Right cardiac atrium (tissue), 5 donors: Measurements from ENCODE around the gene CHMP4A. TPM values are rescaled to one million over a fixed set of nuclear protein-coding genes. Genes with fewer than 3 reads are reported as not detected.

Source experiments
- ATAC-seq, 2 donors: fragments of 200-7000 bp; cut with Tn5 transposase; one replicate each; pipeline versions ENCODE4 v1.8.0 to v1.9.1; 2020; ENCODE audit warnings: moderate library complexity in 2 of 2, mild to moderate bottlenecking in 1 of 2
- DNase-seq, 3 donors: peaks; one replicate each; pipeline ENCODE4 v3.0.0-alpha.2; 2020
- H3K27ac ChIP-seq: one replicate; pipeline ENCODE4 v1.5.1; 2013; ENCODE audit warnings: mild to moderate bottlenecking, low read length, control low read depth, moderate library complexity
- H3K27me3 ChIP-seq: one replicate; pipeline ENCODE4 v1.6.1; 2013; ENCODE audit not compliant: control insufficient read depth, insufficient read depth
- H3K4me1 ChIP-seq: one replicate; pipeline ENCODE4 v1.6.1; 2013; ENCODE audit warnings: low read length; ENCODE audit not compliant: control insufficient read depth, insufficient read depth
- H3K4me3 ChIP-seq: one replicate; pipeline ENCODE4 v1.5.1; 2013; ENCODE audit warnings: low read length, control low read depth
- H3K9me3 ChIP-seq: one replicate; pipeline ENCODE4 v1.6.1; 2013; ENCODE audit warnings: low read length; ENCODE audit not compliant: control insufficient read depth
- WGBS: extraction: QIAGEN DNeasy Blood & Tissue Kit; methylation state at CpG from one replicate; pipeline ENCODE4 v1.1.7; 2013; 5-methylcytosine and 5-hydroxymethylcytosine counted together
- intact Hi-C, 4 donors: fragments of 100-400 bp; cut with DNase I; formaldehyde crosslinking; loops; one replicate each; pipeline versions ENCODE4 v1.11.0 to v1.14.0; 2022 to 2023
- polyA plus RNA-seq: library from polyadenylated mRNA; stranded (reverse); fragments of 200-250 nt; gene quantifications from one replicate; pipeline ENCODE4 v1.2.3, GENCODE V29; 2013
- total RNA-seq, 4 donors: library from RNA; stranded (reverse); fragmentation: NEBNext Ultra II Directional; extraction: Animal tissue kit (Norgen Biotek cat#: 25700); gene quantifications; one replicate each; pipeline ENCODE4 v1.2.1, GENCODE V29; 2021
- donor health status: healthy with polysubstance abuse.
- donor health status: DM: no; HTN: yes; CAD: no.
- donor health status: DM: no; HTN: no; CAD: no.
- donor health status: DM: no; HTN: yes; CAD: no; lungs with severe emphysema.
- donor health status: DM: yes; HTN: yes; CAD: no.

The CHMP4A gene
- total and polyA plus RNA-seq, 5 donors, result 35.2 to 56.3 (median 42.2) TPM

DNA sequence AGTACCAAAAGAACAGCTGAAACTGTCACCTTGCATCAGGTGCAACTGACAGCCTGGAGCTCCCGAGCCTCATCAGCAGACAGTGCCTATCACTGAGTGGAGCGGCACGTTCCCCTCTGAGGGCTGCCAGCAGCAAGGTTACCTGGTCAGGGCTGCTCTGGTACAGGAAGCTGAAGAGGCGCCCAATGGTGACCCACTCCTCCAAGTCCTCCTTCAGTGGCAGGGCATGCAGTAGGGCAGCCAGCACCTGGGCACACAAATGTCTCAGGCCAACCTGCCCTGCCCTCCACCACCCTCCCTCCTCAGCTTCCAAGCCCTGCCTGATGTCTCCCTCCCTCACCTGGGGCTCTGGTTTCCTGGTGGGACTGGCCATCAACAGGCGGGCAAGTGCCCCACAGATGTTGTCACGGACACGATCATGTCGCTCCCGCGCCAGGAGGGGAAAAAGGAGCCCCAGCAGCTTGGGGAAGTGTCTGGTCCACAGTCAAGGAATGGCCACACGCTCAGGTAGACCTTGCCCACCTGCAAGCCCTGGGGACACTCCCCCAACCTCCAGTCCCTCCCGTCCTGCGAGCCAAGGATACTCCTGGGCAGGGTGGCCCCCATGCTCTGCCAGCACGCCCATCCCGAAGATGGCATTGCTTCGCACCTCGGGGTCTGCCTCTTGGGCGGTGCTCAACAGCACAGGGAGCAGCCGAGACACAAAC is 31.8 kb downstream of the CHMP4A start:
- H3K4me1 ChIP-seq, result no peaks in the 10 kb centered on the region
- H3K4me3 ChIP-seq, result no peak overlapping the region
- no peak overlapping the region for H3K27ac ChIP-seq
- WGBS, result 88% methylated on average over 19 of the region's 19 CpGs
- ATAC-seq, result no peak
- peak in 2 of 3 donors; percentile 49 to 50 for DNase-seq
- no peaks in the 10 kb centered on the region for H3K9me3 ChIP-seq
- H3K27me3 ChIP-seq, result no peaks in the 10 kb centered on the region
- intact Hi-C loops, result no loop called here

DNA sequence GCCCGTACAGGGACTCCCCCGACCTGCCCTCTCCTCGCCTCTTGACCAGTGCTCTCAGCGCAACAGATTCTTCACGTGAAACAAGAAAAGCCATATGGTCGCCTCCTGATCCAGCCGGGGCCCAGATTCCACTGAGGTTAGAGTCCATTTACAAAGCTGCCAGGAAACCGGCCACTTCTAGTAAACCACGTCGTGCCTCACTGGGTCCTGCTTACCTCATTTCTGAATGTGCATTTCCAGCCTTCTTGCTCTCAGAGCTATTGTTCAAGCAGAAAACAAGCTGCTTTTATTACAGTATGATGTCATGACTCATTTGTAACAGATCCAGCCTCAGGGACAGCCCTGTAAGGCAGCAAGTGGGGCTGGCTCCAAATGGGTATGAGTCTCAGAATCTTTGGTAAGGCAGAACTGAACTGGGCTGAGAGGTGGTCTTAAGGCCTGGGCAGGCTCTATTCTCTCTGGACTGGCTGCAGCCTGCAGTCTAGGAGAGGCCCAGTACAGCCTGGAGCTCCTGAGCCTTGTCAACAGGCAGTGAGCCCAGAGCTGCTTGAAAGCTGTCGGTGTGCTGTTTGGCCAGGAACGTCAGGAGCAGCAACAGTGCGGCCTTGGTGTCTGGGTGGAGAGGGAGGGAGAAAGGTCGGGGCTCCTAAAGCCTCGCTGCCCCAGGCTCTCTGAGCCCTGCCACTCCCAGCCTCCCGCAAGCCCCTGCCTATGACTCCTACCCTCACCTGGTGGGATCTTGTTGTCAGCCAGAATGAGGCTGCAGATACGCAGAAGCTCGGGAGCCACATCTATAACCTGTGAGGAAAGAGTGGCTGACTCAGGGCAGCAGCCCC is 33.1 kb downstream of the CHMP4A start:
- peak overlapping the region; percentile 43 for H3K27ac ChIP-seq
- intact Hi-C loops, result no loop called here
- peak in 1 of 2 donors; percentile 15 for ATAC-seq
- H3K4me1 ChIP-seq, result no peaks in the 10 kb centered on the region
- DNase-seq, result peak in 1 of 3 donors; percentile 37
- H3K4me3 ChIP-seq, result no peak overlapping the region
- H3K9me3 ChIP-seq, result no peaks in the 10 kb centered on the region
- no peaks in the 10 kb centered on the region for H3K27me3 ChIP-seq
- whole genome bisulfite sequencing, result 76% methylated on average over 18 of the region's 18 CpGs

DNA sequence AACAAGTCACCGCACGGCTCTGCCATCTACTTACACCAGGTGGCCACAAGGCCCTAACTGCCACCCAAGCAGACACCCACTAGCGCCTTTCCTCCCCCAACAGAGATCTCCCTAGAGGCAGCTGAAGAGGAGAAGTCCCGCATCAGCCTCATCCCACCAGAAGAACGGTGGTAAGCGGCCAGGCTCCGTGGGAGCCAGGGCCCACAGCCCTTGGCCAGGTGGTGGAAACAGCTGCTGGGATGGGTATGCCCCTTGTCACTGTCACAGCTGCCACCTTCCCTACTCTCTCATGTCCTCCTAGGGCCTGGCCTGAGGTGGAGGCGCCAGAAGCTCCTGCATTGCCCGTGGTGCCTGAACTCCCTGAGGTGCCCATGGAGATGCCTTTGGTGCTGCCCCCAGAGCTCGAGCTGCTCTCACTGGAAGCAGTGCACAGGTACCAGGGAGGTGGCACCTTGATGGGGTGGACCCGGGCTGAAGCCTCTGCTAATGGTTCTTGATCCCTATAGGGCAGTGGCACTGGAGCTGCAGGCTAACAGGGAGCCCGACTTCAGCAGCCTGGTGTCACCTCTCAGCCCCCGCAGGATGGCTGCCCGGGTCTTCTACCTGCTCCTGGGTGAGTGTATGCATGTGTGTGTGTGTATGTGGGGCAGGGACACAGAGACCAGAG is 33.9 kb downstream of the CHMP4A start:
- intact Hi-C loops, result no loop called here
- Histone ChIP-seq H3K4me3 (no peak overlapping the region), H3K4me1 (no peaks in the 10 kb centered on the region), H3K27ac (peak overlapping the region; percentile 43), H3K9me3 (no peaks in the 10 kb centered on the region), H3K27me3 (no peaks in the 10 kb centered on the region)
- WGBS, result 90% methylated on average over 14 of the region's 14 CpGs
- peak in 2 of 3 donors; percentile 33 to 48 for DNase-seq
- peak in 1 of 2 donors; percentile 1 for ATAC-seq

DNA sequence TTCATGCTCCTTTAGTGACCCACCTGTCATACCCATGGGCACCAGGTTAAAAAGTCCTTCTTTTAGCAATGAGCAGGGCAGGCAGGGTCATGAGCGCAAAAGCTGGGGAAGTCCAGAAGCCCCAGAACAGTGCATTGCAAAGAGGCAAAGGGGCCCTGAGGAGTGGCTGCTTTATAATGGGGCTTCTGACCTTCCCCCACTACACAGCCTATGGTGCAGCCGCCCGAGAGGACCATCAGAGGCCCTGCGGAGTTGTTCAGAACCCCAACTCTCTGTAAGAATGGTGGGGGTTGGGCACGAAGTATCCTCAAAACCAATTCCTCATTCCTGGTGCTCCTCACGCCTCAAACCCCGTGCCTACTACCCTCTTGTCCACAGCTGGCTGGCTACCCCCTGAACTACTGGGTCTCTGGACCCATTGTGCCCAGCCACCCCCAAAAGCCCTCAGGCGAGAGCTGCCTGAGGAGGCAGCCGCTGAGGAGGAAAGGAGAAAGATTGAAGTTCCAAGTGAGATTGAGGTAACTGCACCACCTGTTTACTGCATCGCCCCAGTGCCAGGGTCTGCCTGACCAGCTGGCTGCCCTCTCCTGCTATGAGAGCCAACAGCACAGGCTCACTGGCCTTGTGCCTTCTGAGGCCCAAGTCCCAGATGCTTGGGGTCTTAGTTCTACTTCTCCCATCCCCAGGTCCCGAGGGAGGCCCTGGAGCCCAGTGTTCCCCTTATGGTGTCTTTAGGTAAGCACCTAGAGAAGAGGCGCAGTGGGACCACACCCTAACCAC is 34.7 kb downstream of the CHMP4A start:
- no peaks in the 10 kb centered on the region for H3K27me3 ChIP-seq
- intact Hi-C loops, result no loop called here
- no peak overlapping the region for H3K4me3 ChIP-seq
- no peaks in the 10 kb centered on the region for H3K4me1 ChIP-seq
- no peaks in the 10 kb centered on the region for H3K9me3 ChIP-seq
- peak in 2 of 3 donors; percentile 36 for DNase-seq
- 93% methylated on average over 12 of the region's 12 CpGs for WGBS
- no peak overlapping the region for H3K27ac ChIP-seq
- no peak for ATAC-seq

DNA sequence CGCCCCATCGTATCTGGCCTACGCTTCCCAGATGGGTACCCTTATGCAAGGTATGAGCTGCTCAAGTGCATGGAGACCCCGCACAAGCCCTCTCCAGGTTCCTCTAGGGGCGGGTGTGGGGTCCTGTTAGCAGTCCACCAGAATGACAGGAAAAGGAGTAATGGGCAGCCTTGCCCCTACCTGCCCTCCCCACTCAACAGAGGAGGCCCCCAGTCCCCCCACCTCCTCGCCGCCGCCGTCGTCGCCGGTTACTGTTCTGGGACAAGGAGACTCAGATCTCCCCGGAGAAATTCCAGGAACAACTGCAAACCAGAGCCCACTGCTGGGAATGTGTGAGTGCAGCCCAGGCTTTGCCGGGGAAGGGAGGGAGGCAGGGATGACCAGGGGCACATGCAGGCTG is 35.4 kb downstream of the CHMP4A start:
- intact Hi-C loops, result no loop called here

DNA sequence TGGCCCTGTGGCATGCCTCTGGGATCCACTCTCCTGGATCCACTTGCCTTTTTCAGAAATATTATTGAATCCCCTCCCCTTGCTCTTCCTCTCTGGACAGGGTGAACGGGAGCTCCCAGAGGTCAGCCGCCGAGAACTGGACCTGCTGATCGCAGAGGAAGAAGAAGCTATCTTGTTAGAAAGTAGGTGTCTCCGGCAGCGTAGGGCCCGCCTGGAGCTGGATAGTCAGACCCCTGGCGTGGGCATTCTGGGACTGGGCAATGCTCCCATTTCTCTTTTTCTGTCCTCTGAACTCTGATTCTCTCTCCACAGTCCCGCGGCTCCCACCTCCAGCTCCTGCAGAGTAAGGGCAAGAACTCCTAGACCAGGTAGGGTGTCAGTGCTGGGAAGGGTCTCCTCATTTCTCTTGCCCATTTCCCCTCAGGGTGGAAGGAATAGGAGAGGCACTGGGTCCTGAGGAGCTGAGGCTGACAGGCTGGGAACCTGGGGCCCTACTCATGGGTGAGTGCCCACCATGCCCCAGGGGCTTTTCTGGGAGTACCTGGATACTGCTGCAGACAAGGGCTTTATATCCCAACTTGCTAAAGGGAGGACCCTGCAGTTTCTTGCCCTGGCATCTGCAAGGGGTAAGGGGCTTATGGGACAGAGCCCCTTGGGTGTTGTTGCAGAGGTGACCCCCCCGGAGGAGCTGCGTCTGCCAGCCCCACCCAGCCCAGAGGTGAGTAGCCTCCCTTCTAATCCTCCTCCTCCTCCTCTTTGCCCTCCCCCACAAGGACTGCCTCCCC is 36.1 kb downstream of the CHMP4A start:
- WGBS, result 91% methylated on average over 12 of the region's 12 CpGs

More for the DNA sequence above, 35.4 kb downstream of the CHMP4A start:
- no peaks in the 10 kb centered on the region for H3K9me3 ChIP-seq
- no peak overlapping the region for H3K4me3 ChIP-seq
- H3K4me1 ChIP-seq, result no peaks in the 10 kb centered on the region
- H3K27ac ChIP-seq, result no peak overlapping the region
- no peaks in the 10 kb centered on the region for H3K27me3 ChIP-seq
- ATAC-seq (no peak), DNase-seq (peak in 2 of 3 donors; percentile 21 to 40)
- 92% methylated on average over 14 of the region's 14 CpGs for WGBS

DNA sequence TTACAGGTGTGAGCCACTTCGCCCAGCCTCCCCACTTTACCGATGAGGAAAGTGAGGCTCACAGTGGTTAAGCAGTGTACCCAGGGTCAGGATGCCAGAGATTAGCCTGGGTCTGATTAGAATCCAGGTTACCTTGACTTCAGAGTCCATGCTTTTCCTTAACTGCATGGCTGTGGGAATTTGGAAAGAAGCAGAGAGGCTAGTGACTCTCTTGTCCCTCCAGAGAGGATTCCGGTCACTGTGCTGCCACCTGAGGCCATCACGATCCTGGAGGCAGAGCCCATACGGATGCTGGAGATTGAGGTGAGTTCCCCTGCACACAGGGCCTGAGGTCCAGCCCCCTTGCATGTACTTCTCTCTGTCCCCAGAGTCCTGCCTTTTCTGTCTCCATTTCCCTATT is 36.7 kb downstream of the CHMP4A start:
- no peak for ATAC-seq
- intact Hi-C loops, result no loop called here
- Histone ChIP-seq H3K27me3 (no peaks in the 10 kb centered on the region), H3K9me3 (no peaks in the 10 kb centered on the region), H3K4me3 (no peak overlapping the region), H3K27ac (no peak overlapping the region), H3K4me1 (no peaks in the 10 kb centered on the region)
- DNase-seq, result peak in 1 of 3 donors; percentile 13
- WGBS, result 97% methylated on average over 5 of the region's 5 CpGs

More for the DNA sequence above, 36.1 kb downstream of the CHMP4A start:
- DNase-seq (peak in 2 of 3 donors; percentile 45 to 47), ATAC-seq (no peak)
- Histone ChIP-seq H3K9me3 (no peaks in the 10 kb centered on the region), H3K27me3 (no peaks in the 10 kb centered on the region), H3K4me3 (no peak overlapping the region), H3K4me1 (no peaks in the 10 kb centered on the region), H3K27ac (no peak overlapping the region)
- intact Hi-C loops, result no loop called here

DNA sequence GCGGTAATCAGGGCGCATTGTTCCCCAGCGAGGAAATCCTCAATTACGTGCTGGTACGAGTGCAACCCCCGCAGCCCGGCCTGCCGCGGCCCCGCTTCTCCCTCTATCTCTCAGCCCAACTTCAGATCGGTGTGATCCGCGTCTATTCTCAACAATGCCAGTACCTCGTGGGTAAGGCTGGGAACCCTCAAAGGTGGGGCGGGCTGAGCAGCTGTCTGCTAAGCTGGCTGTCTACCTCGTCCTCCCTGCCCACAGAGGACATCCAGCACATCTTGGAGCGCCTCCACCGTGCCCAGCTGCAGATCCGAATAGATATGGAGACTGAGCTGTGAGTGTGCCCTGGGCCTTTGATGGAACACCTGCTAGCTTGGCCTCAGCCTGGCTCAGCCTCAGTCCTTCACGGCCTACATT is 40.4 kb downstream of the CHMP4A start:
- no peak overlapping the region for H3K27ac ChIP-seq
- WGBS, result 72% methylated on average over 20 of the region's 20 CpGs
- intact Hi-C loops, result no loop called here
- no peaks in the 10 kb centered on the region for H3K4me1 ChIP-seq
- no peaks in the 10 kb centered on the region for H3K27me3 ChIP-seq
- DNase-seq (peak in 2 of 3 donors; percentile 16 to 43), ATAC-seq (no peak)
- no peaks in the 10 kb centered on the region for H3K9me3 ChIP-seq
- no peak overlapping the region for H3K4me3 ChIP-seq

DNA sequence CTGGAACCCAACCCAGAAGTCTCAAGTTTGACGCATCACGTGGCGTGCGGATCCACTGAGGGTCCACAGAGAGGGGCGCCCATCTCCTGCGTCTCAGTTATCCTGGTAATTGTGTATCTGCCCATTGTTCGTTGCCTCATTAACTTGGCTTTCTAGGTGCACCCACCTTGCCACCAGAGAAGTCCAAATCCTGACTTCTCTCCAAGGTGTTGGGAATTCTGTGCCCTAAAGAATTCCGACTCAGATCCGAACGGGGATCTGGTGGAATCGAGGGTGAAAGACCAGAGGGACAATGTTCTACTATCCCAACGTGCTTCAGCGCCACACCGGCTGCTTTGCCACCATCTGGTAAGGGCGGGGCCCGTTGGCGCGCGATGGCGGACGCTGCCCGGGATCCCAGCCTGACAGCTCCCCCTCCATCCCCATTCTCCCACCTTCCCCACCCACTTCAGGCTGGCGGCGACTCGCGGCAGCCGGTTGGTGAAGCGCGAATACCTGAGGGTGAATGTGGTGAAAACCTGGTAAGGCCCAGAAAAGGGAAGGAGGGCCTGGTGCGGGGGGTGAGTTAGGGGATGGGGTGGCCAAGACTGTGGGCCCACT is 40.9 kb downstream of the CHMP4A start:
- peak in 2 of 3 donors; percentile 31 to 61 for DNase-seq

More for the DNA sequence above, 40.9 kb downstream of the CHMP4A start:
- 33% methylated on average over 30 of the region's 30 CpGs for WGBS
- H3K4me3 ChIP-seq, result no peak overlapping the region
- H3K4me1 ChIP-seq, result no peaks in the 10 kb centered on the region
- H3K9me3 ChIP-seq, result no peaks in the 10 kb centered on the region
- no peaks in the 10 kb centered on the region for H3K27me3 ChIP-seq
- H3K27ac ChIP-seq, result no peak overlapping the region
- intact Hi-C loops, result no loop called here
- peak in 1 of 2 donors; percentile 3 for ATAC-seq
